GM18519 (cell line): ENCODE results near the gene PLK5.
"Not testable (repeated sequence)": the region's sequence is repeated elsewhere in the genome, so short reads cannot be mapped to it uniquely, and the experiment has no call there.

Source experiments
- ATAC-seq: cut with Tn5 transposase; IDR thresholded peaks from one replicate; pipeline ENCODE4 v1.9.1; 2021; ENCODE audit warnings: mild to moderate bottlenecking, moderate library complexity; ENCODE audit not compliant: unreplicated experiment, low FRiP score

Gene PLK5

GRCh38 chr19:1505991-1506881 lies 17.6 kb upstream of the PLK5 start:
- no peak for ATAC-seq

- ATAC-seq = no peak
Observed at GRCh38 chr19:1507192-1507660, 16.7 kb upstream of the PLK5 start.

GRCh38 chr19:1507763-1508506 lies 15.9 kb upstream of the PLK5 start:
- no peak for ATAC-seq

- ATAC-seq = no peak
Observed at GRCh38 chr19:1508507-1508856, 15.4 kb upstream of the PLK5 start.

- no peak for ATAC-seq
Observed at GRCh38 chr19:1509602-1510441, 14.1 kb upstream of the PLK5 start.

GRCh38 chr19:1510442-1510806 lies 13.5 kb upstream of the PLK5 start:
- no peak for ATAC-seq

- ATAC-seq = no peak
Observed at GRCh38 chr19:1510807-1511206, 13.1 kb upstream of the PLK5 start.

GRCh38 chr19:1511318-1512317 lies 12.3 kb upstream of the PLK5 start:
- no peak for ATAC-seq

GRCh38 chr19:1512671-1513498 lies 11.0 kb upstream of the PLK5 start, which contains the start of gene ADAMTSL5:
TSS of gene ADAMTSL5 (minus strand) at chr19:1513019. CDS start at chr19:1510943, 2,076 bp downstream.
- ATAC-seq = no peak

GRCh38 chr19:1513499-1514294 lies 10.2 kb upstream of the PLK5 start:
- no peak for ATAC-seq

GRCh38 chr19:1514295-1514661 lies 9.6 kb upstream of the PLK5 start:
- no peak for ATAC-seq

GRCh38 chr19:1514986-1515721 lies 8.7 kb upstream of the PLK5 start:
- no peak for ATAC-seq

GRCh38 chr19:1516395-1516753 lies 7.5 kb upstream of the PLK5 start:
- no peak for ATAC-seq

GRCh38 chr19:1518471-1518870 lies 5.4 kb upstream of the PLK5 start:
- no peak for ATAC-seq

- ATAC-seq = not testable (repeated sequence)
Observed at GRCh38 chr19:1519802-1520201, 4.1 kb upstream of the PLK5 start.

- no peak for ATAC-seq
Observed at GRCh38 chr19:1520203-1520780, 3.6 kb upstream of the PLK5 start.

GRCh38 chr19:1521636-1522035 lies 2.2 kb upstream of the PLK5 start:
- no peak for ATAC-seq
